ENCODE measurements around the gene RSL24D1. TPM values are rescaled to one million over a fixed set of nuclear protein-coding genes. Genes with fewer than 3 reads are reported as not detected.

The RSL24D1 gene
- polyA plus RNA-seq, 1 of the 3 experiments (the other 2 are of a cell fraction), result 24.3 TPM

DNA sequence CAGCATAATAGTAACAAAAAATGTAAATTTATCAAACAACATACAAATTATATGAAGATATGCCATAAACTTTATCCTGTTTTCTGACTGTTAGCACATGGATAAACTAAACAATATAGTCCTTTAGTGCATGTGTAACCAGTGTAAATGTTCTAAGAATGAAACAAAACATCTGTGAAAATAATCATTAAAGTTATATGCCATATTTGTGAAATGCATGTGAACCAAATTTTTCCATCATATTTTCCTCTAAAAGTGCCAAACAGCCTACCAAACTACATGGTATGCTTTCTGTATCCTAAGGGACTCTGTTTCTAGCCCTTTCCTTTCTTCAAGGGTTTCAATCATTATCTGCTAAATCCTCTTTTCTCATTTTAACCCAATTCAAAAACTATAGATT is 23.9 kb upstream of the RSL24D1 start (continued):
- TF ChIP-seq, protein P1, sequence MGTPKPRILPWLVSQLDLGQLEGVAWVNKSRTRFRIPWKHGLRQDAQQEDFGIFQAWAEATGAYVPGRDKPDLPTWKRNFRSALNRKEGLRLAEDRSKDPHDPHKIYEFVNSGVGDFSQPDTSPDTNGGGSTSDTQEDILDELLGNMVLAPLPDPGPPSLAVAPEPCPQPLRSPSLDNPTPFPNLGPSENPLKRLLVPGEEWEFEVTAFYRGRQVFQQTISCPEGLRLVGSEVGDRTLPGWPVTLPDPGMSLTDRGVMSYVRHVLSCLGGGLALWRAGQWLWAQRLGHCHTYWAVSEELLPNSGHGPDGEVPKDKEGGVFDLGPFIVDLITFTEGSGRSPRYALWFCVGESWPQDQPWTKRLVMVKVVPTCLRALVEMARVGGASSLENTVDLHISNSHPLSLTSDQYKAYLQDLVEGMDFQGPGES (IDR thresholded peaks at IDR 0.05; ENCODE audit: low read depth, low read length), result no peak
- TF ChIP-seq TAF1 (IDR thresholded peaks at IDR 0.05; ENCODE audit: borderline replicate concordance, low read depth, low read length) (no peak), EP300 (IDR thresholded peaks at IDR 0.05; ENCODE audit: borderline replicate concordance in 1 of 2, low read depth in 1 of 2, low read length in 1 of 2) (no peak)

DNA sequence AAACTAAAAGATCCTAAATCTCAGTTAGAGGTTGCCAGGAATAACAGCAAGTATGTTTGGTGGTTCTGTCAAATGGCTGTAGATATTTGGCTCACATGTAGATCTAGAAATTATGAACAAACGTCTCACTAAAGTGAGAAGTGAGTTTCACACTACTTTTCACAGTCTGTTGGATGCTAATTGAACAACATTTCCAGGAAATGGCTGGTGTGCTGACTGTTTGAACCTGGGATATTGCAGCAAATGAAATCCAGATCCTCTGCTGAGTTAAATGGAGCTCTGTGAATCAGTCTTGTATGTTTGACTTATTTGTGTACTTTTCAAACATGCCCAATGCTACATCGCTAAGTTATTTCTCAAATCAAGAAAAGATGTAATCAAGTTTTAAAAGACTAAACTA is 21.3 kb upstream of the RSL24D1 start:
- WGBS (ENCODE audit: low lambda C conversion rate), result 79% methylated on average over 2 of the region's 2 CpGs

More for the DNA sequence above, 21.3 kb upstream of the RSL24D1 start:
- no peak overlapping the region for H3K9ac ChIP-seq
- H3K4me1 ChIP-seq (ENCODE audit: control insufficient read depth in 1 of 2, insufficient read depth in 2 of 2, low read depth in 1 of 2, low read length in 1 of 2), result peaks cover 0 to 6% of the 10 kb centered on the region in 2 experiments; a peak in 2 of 4 replicates
- POLR2A ChIA-PET, result interaction anchor here (0.7 to 1.3 kb wide), 4 partner anchors 64 to 190 kb away, joined by 3 to 5 read pairs (median 4); partner anchors contain the start of genes CCPG1 and PIERCE2
- H3K27ac ChIP-seq (ENCODE audit: low read depth in 2 of 2, low read length in 1 of 2), result peak overlapping the region; percentile 8 to 95; a peak in 3 of 4 replicates
- H3K79me2 ChIP-seq (ENCODE audit: insufficient read depth), result no peaks in the 10 kb centered on the region
- H3F3A ChIP-seq (replicated peaks; ENCODE audit: insufficient read depth), result no peaks in the 10 kb centered on the region
- H3K27me3 ChIP-seq (ENCODE audit: insufficient read depth), result no peaks in the 10 kb centered on the region
- H3K4me3 ChIP-seq (ENCODE audit: low read depth in 2 of 2, low read length in 1 of 2), result no peak overlapping the region
- no peak overlapping the region for H3K4me2 ChIP-seq
- no peaks in the 10 kb centered on the region for H3K9me3 ChIP-seq
- H3K9me2 ChIP-seq, result no peaks in the 10 kb centered on the region
- TF ChIP-seq CHD2 (IDR thresholded peaks at IDR 0.05; ENCODE audit: low read length, partially characterized antibody), result peak; percentile 21
- TF ChIP-seq EP300 (IDR thresholded peaks at IDR 0.05; ENCODE audit: borderline replicate concordance in 1 of 2, low read depth in 1 of 2, low read length in 1 of 2), result peak in 1 of 2 experiments; percentile 68; a peak in 2 of 4 replicates
- TF ChIP-seq, protein P2, sequence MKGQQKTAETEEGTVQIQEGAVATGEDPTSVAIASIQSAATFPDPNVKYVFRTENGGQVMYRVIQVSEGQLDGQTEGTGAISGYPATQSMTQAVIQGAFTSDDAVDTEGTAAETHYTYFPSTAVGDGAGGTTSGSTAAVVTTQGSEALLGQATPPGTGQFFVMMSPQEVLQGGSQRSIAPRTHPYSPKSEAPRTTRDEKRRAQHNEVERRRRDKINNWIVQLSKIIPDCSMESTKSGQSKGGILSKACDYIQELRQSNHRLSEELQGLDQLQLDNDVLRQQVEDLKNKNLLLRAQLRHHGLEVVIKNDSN (IDR thresholded peaks at IDR 0.05; ENCODE audit: borderline replicate concordance, low read depth), result no peak
- TF ChIP-seq, protein P3, sequence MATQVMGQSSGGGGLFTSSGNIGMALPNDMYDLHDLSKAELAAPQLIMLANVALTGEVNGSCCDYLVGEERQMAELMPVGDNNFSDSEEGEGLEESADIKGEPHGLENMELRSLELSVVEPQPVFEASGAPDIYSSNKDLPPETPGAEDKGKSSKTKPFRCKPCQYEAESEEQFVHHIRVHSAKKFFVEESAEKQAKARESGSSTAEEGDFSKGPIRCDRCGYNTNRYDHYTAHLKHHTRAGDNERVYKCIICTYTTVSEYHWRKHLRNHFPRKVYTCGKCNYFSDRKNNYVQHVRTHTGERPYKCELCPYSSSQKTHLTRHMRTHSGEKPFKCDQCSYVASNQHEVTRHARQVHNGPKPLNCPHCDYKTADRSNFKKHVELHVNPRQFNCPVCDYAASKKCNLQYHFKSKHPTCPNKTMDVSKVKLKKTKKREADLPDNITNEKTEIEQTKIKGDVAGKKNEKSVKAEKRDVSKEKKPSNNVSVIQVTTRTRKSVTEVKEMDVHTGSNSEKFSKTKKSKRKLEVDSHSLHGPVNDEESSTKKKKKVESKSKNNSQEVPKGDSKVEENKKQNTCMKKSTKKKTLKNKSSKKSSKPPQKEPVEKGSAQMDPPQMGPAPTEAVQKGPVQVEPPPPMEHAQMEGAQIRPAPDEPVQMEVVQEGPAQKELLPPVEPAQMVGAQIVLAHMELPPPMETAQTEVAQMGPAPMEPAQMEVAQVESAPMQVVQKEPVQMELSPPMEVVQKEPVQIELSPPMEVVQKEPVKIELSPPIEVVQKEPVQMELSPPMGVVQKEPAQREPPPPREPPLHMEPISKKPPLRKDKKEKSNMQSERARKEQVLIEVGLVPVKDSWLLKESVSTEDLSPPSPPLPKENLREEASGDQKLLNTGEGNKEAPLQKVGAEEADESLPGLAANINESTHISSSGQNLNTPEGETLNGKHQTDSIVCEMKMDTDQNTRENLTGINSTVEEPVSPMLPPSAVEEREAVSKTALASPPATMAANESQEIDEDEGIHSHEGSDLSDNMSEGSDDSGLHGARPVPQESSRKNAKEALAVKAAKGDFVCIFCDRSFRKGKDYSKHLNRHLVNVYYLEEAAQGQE (IDR thresholded peaks at IDR 0.05; ENCODE audit: low read depth, low read length), result no peak
- TF ChIP-seq, protein P4, sequence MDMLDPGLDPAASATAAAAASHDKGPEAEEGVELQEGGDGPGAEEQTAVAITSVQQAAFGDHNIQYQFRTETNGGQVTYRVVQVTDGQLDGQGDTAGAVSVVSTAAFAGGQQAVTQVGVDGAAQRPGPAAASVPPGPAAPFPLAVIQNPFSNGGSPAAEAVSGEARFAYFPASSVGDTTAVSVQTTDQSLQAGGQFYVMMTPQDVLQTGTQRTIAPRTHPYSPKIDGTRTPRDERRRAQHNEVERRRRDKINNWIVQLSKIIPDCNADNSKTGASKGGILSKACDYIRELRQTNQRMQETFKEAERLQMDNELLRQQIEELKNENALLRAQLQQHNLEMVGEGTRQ (IDR thresholded peaks at IDR 0.05; ENCODE audit: borderline replicate concordance, low read depth, low read length), result no peak
- TF ChIP-seq, protein P5, sequence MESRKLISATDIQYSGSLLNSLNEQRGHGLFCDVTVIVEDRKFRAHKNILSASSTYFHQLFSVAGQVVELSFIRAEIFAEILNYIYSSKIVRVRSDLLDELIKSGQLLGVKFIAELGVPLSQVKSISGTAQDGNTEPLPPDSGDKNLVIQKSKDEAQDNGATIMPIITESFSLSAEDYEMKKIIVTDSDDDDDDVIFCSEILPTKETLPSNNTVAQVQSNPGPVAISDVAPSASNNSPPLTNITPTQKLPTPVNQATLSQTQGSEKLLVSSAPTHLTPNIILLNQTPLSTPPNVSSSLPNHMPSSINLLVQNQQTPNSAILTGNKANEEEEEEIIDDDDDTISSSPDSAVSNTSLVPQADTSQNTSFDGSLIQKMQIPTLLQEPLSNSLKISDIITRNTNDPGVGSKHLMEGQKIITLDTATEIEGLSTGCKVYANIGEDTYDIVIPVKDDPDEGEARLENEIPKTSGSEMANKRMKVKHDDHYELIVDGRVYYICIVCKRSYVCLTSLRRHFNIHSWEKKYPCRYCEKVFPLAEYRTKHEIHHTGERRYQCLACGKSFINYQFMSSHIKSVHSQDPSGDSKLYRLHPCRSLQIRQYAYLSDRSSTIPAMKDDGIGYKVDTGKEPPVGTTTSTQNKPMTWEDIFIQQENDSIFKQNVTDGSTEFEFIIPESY (IDR thresholded peaks at IDR 0.05; ENCODE audit: borderline replicate concordance, low read depth), result no peak
- TF ChIP-seq GABPA (IDR thresholded peaks at IDR 0.05; ENCODE audit: low read depth), result no peak
- H3K36me3 ChIP-seq (replicated peaks in 1 of 2; ENCODE audit: control insufficient read depth in 1 of 2, insufficient read depth in 2 of 2, low read length in 1 of 2), result no peaks in the 10 kb centered on the region
- H2AFZ ChIP-seq (ENCODE audit: low read depth), result no peak overlapping the region
- DNase-seq, result peak; percentile 44
- CTCF ChIA-PET, result interaction anchor here (0.7 to 4.4 kb wide), 14 partner anchors 11 to 679 kb away, joined by 3 to 43 read pairs (median 6); partner anchors contain the start of genes CCPG1, PIERCE2, PIGB and PIGBOS1
- H4K20me1 ChIP-seq (ENCODE audit: insufficient read depth), result no peaks in the 10 kb centered on the region
